CD14-positive monocyte (primary cell): Measurements from ENCODE around the gene NOSIP. TPM values are rescaled to one million over a fixed set of nuclear protein-coding genes. Genes with fewer than 3 reads are reported as not detected.
"Not testable (repeated sequence)": the region's sequence is repeated elsewhere in the genome, so short reads cannot be mapped to it uniquely, and the experiment has no call there.

Experiments
- DNase-seq, 3 donors: peaks; one replicate each; pipeline ENCODE4 v3.0.0-alpha.2; 2011 to 2022
- H2AFZ ChIP-seq: 2 replicates; pipeline ENCODE4 v1.6.0; 2012; ENCODE audit warnings: mild to moderate bottlenecking, low read depth, low read length, inconsistent platforms; ENCODE audit not compliant: insufficient read depth, poor library complexity, severe bottlenecking
- H3K27ac ChIP-seq, 2 donors: 1 replicate in 1 of 2; 2 replicates in 1 of 2; pipeline ENCODE4 v1.5.1; 2012 to 2013; ENCODE audit warnings: low read length in 2 of 2, control low read depth in 1 of 2, inconsistent platforms in 1 of 2, low read depth in 1 of 2, mild to moderate bottlenecking in 1 of 2
- H3K27me3 ChIP-seq, 2 donors: one replicate each; pipeline versions ENCODE4 v1.6.0 to v1.6.1; 2011 to 2013; ENCODE audit warnings: low read length in 2 of 2; ENCODE audit not compliant: control insufficient read depth in 2 of 2, insufficient read depth in 2 of 2
- H3K36me3 ChIP-seq, 2 donors: replicated peaks in 1 of 2; 1 replicate in 1 of 2; 2 replicates in 1 of 2; pipeline versions ENCODE4 v1.5.1 to v1.6.1; 2012 to 2013; ENCODE audit warnings: low read length in 2 of 2, control low read depth in 1 of 2, inconsistent platforms in 1 of 2, mild to moderate bottlenecking in 1 of 2; ENCODE audit not compliant: insufficient read depth in 2 of 2, control insufficient read depth in 1 of 2
- H3K4me1 ChIP-seq, 2 donors: 1 replicate in 1 of 2; 2 replicates in 1 of 2; pipeline versions ENCODE4 v1.5.1 to v1.6.1; 2012 to 2013; ENCODE audit warnings: low read length in 2 of 2, control low read depth in 1 of 2, inconsistent platforms in 1 of 2, mild to moderate bottlenecking in 1 of 2, moderate library complexity in 1 of 2; ENCODE audit not compliant: insufficient read depth in 2 of 2, control insufficient read depth in 1 of 2
- H3K4me2 ChIP-seq: replicated peaks from 2 replicates; pipeline ENCODE3; 2012; ENCODE audit warnings: low read length, moderate library complexity, mild to moderate bottlenecking; ENCODE audit not compliant: poor library complexity, severe bottlenecking; ENCODE audit errors: extremely low read depth
- H3K4me3 ChIP-seq, 3 experiments: fragments of 200-600 bp in 1 of 3; sonication (generic) in 1 of 3; replicated peaks in 1 of 3; 1 replicate in 2 of 3; 2 replicates in 1 of 3; pipeline ENCODE4 v1.5.1; 2011 to 2013; ENCODE audit warnings: low read length in 3 of 3, mild to moderate bottlenecking in 3 of 3, control low read depth in 2 of 3, low read depth in 2 of 3, inconsistent platforms in 1 of 3, moderate library complexity in 1 of 3
- H3K79me2 ChIP-seq: 2 replicates; pipeline ENCODE4 v1.6.0; 2012; ENCODE audit warnings: mild to moderate bottlenecking, control low read depth, inconsistent platforms, low read length, moderate library complexity; ENCODE audit not compliant: insufficient read depth
- H3K9ac ChIP-seq: 2 replicates; pipeline ENCODE4 v1.6.0; 2017; ENCODE audit warnings: low read length, mild to moderate bottlenecking; ENCODE audit not compliant: insufficient read depth, poor library complexity, severe bottlenecking
- H3K9me3 ChIP-seq, 2 donors: replicated peaks in 1 of 2; 1 replicate in 1 of 2; 2 replicates in 1 of 2; pipeline versions ENCODE4 v1.5.1 to v1.6.1; 2012 to 2013; ENCODE audit warnings: low read length in 2 of 2, control low read depth in 1 of 2; ENCODE audit not compliant: control insufficient read depth in 1 of 2, insufficient read depth in 1 of 2
- H4K20me1 ChIP-seq: 2 replicates; pipeline ENCODE4 v1.6.0; 2012; ENCODE audit warnings: mild to moderate bottlenecking, low read length, control low read depth, moderate library complexity; ENCODE audit not compliant: insufficient read depth
- H3K27ac Mint-ChIP-seq, 7 donors: one replicate each; pipeline ENCODE4 v1.8.0; 2020; ENCODE audit warnings: mild to moderate bottlenecking in 7 of 7, mixed read lengths in 7 of 7, moderate library complexity in 6 of 7, inconsistent platforms in 2 of 7
- H3K27me3 Mint-ChIP-seq, 3 donors: one replicate each; pipeline ENCODE4 v1.8.0; 2021 to 2022; ENCODE audit warnings: low read depth in 3 of 3, mild to moderate bottlenecking in 3 of 3, mixed read lengths in 3 of 3, moderate library complexity in 3 of 3, inconsistent platforms in 1 of 3
- H3K36me3 Mint-ChIP-seq, 2 donors: one replicate each; pipeline ENCODE4 v1.8.0; 2020; ENCODE audit warnings: mixed read lengths in 2 of 2, inconsistent platforms in 1 of 2, mild to moderate bottlenecking in 1 of 2
- H3K4me1 Mint-ChIP-seq: one replicate; pipeline ENCODE4 v1.8.0; 2020; ENCODE audit warnings: mild to moderate bottlenecking, mixed read lengths
- H3K4me3 Mint-ChIP-seq, 2 donors: one replicate each; pipeline ENCODE4 v1.8.0; 2020; ENCODE audit warnings: mild to moderate bottlenecking in 2 of 2, mixed read lengths in 2 of 2, moderate library complexity in 1 of 2
- H3K9me3 Mint-ChIP-seq, 7 donors: one replicate each; pipeline ENCODE4 v1.8.0; 2020 to 2022; ENCODE audit warnings: mixed read lengths in 7 of 7, mild to moderate bottlenecking in 6 of 7, moderate library complexity in 6 of 7, inconsistent platforms in 2 of 7
- CTCF ChIP-seq: fragments of 200-600 bp; IDR thresholded peaks from one replicate; pipeline ENCODE4 v1.8.0; 2022; ENCODE audit warnings: antibody characterized with exemption, mild to moderate bottlenecking
- whole genome bisulfite sequencing: methylation state at CpG from one replicate; pipeline ENCODE4 v1.1.5; 2013; ENCODE audit warnings: missing lambda C conversion rate; ENCODE audit not compliant: insufficient coverage; 5-methylcytosine and 5-hydroxymethylcytosine counted together
- intact Hi-C, 2 donors: fragments of 100-400 bp; cut with micrococcal nuclease; formaldehyde crosslinking; loops; one replicate each; pipeline versions ENCODE4 v1.15.0 to v1.15.1; 2023
- polyA plus RNA-seq, 3 donors: library from polyadenylated mRNA; depleted of rRNA in 1 of 3; unstranded in 2 of 3; stranded (reverse) in 1 of 3; fragments of 300-500 nt in 2 of 3; fragments of >200 nt in 1 of 3; fragmentation: Illumina TruSeq in 2 of 3; gene quantifications; 1 replicate in 2 of 3; 2 replicates in 1 of 3; pipeline ENCODE4 v1.2.3, GENCODE V29; 2012 to 2021

NOSIP gene
- polyA plus RNA-seq, 3 donors: 63.4 to 120 (median 96.4) TPM

- intact Hi-C loops: no loop called here
- WGBS: no CpG with 5 or more reads among the region's 11 CpGs
- no peak overlapping the region for H3K4me2 ChIP-seq
- H3K27me3 Mint-ChIP-seq: peaks cover 0 to 1% (median 0%) of the 10 kb centered on the region in 3 donors
- no peak for TF ChIP-seq CTCF
- no peaks in the 10 kb centered on the region for H3K9me3 ChIP-seq
- H3K9me3 Mint-ChIP-seq: peaks cover 0 to 2% (median 0%) of the 10 kb centered on the region in 7 donors
- no peak overlapping the region for H3K27ac Mint-ChIP-seq
- H3K4me3 Mint-ChIP-seq: no peak overlapping the region
- H3K36me3 Mint-ChIP-seq: peaks cover 45 to 71% of the 10 kb centered on the region in 2 donors
- no peaks in the 10 kb centered on the region for H3K4me1 ChIP-seq
- no peaks in the 10 kb centered on the region for H3K4me1 Mint-ChIP-seq
- no peaks in the 10 kb centered on the region for H3K27me3 ChIP-seq
- no peak overlapping the region for H3K9ac ChIP-seq
- no peak overlapping the region for H3K4me3 ChIP-seq
- no peak overlapping the region for H2AFZ ChIP-seq
- H3K27ac ChIP-seq: no peak overlapping the region
- peaks cover 35 to 65% of the 10 kb centered on the region in 2 donors for H3K36me3 ChIP-seq
- no peaks in the 10 kb centered on the region for H3K79me2 ChIP-seq
- H4K20me1 ChIP-seq: peaks cover 9% of the 10 kb centered on the region
- no peak for DNase-seq
Observed at GRCh38 chr19:49626226-49626625, 45.9 kb upstream of the NOSIP start.

DNA sequence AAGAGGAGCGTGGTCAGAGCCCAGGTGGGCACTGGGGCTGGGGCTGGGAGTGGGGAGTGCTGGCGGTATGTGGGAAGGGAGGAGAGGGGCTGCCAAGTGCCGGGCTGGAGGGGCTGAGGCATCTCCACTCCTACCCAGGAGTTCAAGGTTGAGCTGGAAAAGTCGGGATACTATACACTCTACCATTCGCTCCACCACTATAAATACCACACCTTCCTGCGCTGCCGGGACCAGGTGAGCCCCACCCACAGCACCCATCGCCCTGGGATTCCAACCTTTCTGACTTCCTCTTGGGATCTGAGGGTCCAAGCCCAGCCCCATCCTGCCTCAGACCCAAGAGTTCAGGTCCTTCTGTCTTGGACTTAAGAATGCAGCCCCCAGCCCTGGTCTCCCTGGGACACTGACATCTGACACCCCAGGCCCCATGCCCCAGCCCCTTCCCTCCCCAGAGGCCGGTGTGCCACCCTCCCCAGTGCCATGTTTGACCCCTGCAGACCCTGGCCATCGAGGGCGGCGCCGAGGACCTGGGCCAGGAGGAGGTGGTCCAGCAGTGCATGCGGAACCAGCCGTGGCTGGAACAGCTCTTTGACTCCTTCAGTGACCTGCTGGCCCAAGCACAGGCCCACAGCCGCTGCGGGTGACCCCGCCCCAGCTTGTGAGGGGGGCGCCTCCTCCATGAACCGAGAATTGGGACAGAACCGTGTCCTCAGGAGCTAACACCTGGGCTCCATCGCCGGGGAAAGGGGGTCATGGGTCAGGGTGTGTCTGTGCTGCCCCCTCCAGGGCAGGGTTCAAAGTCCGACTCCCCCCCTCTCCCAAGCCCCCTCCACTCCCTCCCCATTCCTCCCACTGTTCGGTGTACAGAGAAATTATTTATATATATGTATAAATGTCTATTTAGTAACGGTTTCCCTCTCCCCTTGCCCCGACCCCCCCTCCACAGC, 44.9 kb upstream of the NOSIP start:
- no peak for TF ChIP-seq CTCF
- Histone ChIP-seq H3K36me3 (peaks cover 40 to 71% of the 10 kb centered on the region in 2 donors), H3K4me1 (no peaks in the 10 kb centered on the region), H3K9ac (no peak overlapping the region), H3K27ac (no peak overlapping the region), H3K79me2 (no peaks in the 10 kb centered on the region), H3K27me3 (no peaks in the 10 kb centered on the region), H4K20me1 (peaks cover 14% of the 10 kb centered on the region), H2AFZ (no peak overlapping the region), H3K4me3 (no peak overlapping the region), H3K9me3 (no peaks in the 10 kb centered on the region), H3K4me2 (no peak overlapping the region)
- Mint-ChIP-seq H3K36me3 (peaks cover 46 to 81% of the 10 kb centered on the region in 2 donors), H3K4me3 (no peak overlapping the region), H3K27me3 (peaks cover 0 to under 1% (median 0%) of the 10 kb centered on the region in 3 donors), H3K9me3 (peaks cover 0 to 2% (median 0%) of the 10 kb centered on the region in 7 donors), H3K27ac (peak overlapping the region in 2 of 7 donors; percentile 23 to 54), H3K4me1 (no peaks in the 10 kb centered on the region)
- WGBS: 96% methylated on average over 10 of the region's 27 CpGs
- DNase-seq: no peak
- intact Hi-C loops: no loop called here

- H3K27me3 Mint-ChIP-seq, H3K4me1 ChIP-seq, DNase-seq, H3K9me3 ChIP-seq, H3K27ac ChIP-seq, intact Hi-C loops, H3K4me3 ChIP-seq, H3K9ac ChIP-seq, H3K27me3 ChIP-seq, H2AFZ ChIP-seq, H3K9me3 Mint-ChIP-seq, H3K4me3 Mint-ChIP-seq, H3K4me2 ChIP-seq: not testable (repeated sequence)
- Histone ChIP-seq H3K36me3 (peaks cover 72 to 87% of the 10 kb centered on the region in 2 donors), H3K79me2 (peaks cover 21% of the 10 kb centered on the region), H4K20me1 (peaks cover 70% of the 10 kb centered on the region)
- peaks cover 10% of the 10 kb centered on the region for H3K4me1 Mint-ChIP-seq
- H3K36me3 Mint-ChIP-seq: peaks cover 55 to 91% of the 10 kb centered on the region in 2 donors
- WGBS: 94% methylated on average over 10 of the region's 13 CpGs
- H3K27ac Mint-ChIP-seq: peak overlapping the region in 3 of 7 donors; percentile 11 to 64 (median 50)
Observed at GRCh38 chr19:49617860-49618259, 37.5 kb upstream of the NOSIP start.
